GM19438 (cell line): Measurements from ENCODE around the gene ITPK1.

Experiments
- ATAC-seq: cut with Tn5 transposase; IDR thresholded peaks from one replicate; pipeline ENCODE4 v1.9.1; 2021; ENCODE audit warnings: low read depth; ENCODE audit not compliant: unreplicated experiment

The ITPK1 gene

DNA sequence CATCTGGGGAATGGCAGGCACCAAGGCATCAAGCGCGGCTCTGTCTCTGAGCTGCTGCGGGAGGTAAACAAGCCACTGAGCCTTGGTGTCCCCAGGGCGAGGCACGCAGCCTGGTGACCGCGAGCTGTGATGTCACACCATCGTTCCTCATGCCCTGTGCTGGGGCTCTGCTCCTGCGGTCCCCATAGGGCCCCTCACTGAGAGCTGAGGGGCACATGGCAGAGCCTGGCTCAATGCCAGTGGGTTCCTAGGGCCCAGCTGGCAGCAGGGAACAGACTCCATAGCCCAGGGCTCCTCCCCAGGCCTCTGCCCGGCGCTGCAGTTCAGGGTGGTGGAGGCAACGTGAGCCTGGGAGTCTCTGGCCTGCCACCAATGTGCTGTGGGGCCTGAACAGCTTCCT lies 170.2 kb downstream of the ITPK1 start:
- ATAC-seq: no peak

DNA sequence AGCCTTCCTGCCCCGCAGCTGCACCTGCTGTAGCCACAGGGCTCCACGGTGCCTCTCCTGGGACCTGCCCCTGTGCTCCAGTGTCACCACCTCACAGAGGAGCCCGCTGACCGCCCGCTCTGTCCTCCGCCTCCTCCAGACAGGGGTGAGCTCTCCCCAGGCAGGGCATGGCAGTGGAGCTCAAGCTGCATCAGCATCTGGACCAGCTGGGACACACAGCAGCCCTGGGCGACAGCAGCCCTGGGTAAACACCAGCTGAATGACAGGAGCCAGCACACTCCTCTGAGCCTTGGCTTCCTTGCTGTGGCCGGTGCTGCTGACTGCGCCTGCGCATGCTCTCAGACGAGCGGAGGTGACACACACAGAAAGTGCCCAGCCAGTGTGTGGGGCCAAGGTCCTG lies 170.7 kb downstream of the ITPK1 start:
- no peak for ATAC-seq

DNA sequence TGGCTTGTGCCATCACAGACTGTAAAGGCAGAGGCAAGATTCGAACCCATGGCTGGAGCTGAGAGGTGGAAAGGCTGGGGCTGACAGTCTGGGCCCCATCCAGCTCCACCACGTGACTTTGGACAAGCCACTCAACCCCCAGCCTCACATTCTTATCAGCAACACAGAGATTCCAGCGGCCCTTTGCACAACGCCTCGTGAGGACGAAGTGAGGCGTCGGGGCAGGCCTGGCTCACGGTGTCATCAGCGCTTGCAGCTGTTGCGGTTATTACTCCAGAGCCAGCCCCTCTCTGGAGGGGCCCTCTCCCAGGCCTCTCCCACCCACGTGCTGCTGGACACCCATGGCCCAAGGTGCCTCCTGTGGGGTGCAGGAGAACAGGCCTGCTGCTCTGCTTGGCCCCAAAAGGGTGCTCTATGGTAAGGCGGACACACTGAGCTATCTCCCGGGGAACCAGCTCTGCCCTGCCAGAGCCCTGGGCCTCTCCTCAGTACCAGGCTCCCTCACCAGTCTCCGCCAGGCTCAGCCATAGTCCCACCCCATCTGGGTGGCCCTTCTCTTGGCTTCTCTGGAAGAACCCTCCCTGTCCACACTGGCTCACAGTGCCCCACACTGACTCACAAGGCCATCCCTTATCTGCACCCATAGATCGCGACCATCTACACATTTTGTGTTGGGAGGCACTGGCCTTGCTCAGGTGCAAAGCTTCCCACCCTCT lies 171.7 kb downstream of the ITPK1 start:
- no peak for ATAC-seq

DNA sequence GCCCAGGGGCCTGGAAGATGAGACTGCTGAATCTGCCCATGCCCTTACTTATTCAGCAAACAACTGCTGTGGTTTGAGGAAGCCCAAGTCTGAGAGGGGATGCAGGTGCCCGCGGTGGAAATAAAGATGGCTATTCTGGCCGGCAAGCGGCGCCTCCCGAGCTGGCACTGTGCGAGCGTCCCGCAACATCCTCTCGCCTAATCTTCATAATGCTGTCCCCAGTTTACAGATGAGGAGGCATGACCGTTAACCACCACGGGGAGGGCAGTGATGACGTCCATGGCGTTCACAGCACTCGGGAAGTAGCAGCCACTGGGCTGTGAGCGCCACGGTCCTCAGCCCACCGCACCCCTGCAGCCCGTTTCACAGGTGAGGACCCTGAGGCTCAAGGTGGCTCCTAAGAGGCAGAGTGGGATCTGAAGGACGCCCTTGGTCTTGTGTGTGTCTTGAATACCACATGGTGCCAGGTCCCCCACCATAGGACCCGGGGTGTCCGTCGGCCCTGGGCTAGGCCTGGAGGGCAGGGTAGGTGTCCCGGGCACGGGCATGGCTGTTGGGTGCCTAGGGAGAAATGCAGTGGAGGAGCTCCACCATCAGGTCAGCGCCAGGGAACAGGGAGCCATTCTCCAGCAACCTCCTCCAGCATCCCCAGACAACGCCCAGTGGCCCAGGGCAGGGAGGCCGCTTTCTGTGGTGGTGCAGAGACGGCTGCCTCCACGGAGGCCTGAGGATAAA lies 172.6 kb downstream of the ITPK1 start:
- no peak for ATAC-seq

DNA sequence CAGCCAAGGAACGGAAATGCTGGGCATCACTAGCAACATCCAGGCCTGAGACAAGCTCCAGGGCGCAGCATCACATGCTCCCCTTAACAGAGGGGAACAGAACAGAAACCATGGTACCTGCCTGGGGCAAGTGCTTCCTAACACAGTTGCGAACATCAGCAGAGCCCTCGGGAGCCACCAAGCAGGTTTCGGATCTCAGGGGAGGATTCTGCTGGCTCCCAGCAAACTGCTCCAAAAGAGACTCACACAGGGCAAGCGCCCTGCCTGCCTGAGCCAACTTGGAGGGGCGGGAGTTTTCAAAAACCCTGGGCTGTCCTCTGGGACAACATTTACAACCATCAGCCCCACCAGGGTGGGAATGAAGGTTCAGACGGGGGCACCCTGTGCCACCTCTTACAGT lies 173.1 kb downstream of the ITPK1 start:
- no peak for ATAC-seq

DNA sequence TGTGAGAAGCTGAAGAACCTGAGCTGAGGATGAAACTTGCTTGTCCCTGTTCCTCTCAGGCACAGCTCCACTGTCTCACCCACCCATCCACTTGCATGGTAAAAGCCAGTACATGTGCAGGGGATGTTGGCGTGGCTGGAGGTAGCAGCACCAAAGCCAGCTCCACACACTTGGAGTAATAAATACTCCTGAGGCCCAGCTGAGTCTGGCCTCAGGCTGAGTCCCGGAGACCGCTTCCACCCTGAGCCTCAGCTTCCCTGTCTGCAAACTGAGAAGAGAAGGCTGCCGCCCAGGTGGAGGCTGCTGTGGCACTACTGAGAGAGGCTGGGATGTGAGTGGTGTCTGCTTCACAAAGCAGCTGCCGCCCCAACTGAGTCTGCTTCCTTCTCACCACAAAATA lies 173.6 kb downstream of the ITPK1 start:
- ATAC-seq: no peak

DNA sequence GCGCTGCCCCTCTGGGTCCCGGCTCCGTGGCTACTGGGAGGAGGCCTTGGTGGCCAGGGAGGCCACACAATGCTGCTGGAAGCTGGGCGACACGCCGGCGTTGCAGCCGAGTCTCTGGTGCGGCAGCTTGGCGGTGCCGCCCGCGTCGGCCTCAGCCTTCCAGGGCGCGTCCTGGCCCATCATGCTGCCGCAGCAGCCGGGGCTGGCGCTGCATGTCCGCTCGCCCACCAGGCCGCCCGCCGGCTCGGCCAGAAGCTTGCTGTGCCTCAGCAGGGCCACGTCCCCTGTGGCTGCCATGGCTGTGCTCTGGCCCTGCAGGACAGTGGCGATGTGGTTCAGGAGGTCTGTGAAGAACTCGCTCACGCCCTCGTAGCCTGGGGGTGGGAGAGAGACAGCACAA lies 174.2 kb downstream of the ITPK1 start:
- no peak for ATAC-seq

DNA sequence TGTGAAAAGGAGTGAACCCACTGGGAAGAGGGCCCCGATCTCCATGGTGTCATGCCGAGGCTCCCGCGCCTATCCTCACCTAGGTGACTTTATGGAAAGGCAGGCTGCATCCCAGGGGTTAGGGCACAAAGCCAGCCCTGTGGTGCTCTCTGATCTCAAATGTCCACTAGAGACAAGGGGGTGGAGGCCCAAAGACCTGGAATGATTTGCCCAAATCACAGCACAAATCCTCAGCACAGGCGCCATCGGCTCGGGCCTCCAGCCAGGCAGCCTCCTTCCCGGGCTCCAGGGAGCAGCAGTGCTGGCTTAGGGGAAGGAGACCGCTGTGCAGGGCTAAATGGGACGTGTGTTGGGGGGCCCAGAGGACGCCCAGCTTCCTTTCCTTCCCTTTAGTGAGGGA lies 175.2 kb downstream of the ITPK1 start:
- ATAC-seq: no peak

DNA sequence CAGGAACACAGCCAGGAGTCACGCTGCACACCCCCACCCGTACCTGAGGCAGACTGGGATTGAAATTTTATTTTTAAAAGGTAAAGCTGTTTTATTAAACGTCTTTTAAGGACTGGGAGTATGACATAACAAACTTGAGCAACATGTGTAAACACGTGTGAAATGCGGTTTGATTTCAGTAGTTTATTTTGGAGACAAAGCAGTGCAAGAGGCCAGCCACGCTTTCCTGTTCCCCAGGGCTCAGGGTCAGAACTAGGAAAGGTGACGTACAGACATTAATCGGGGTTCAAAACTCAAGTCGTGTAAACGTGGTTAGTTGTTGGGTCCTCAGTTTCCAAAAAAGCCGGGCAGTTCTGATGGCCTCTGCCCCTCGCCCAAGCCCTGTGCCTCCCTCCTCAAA lies 176.0 kb downstream of the ITPK1 start:
- no peak for ATAC-seq

DNA sequence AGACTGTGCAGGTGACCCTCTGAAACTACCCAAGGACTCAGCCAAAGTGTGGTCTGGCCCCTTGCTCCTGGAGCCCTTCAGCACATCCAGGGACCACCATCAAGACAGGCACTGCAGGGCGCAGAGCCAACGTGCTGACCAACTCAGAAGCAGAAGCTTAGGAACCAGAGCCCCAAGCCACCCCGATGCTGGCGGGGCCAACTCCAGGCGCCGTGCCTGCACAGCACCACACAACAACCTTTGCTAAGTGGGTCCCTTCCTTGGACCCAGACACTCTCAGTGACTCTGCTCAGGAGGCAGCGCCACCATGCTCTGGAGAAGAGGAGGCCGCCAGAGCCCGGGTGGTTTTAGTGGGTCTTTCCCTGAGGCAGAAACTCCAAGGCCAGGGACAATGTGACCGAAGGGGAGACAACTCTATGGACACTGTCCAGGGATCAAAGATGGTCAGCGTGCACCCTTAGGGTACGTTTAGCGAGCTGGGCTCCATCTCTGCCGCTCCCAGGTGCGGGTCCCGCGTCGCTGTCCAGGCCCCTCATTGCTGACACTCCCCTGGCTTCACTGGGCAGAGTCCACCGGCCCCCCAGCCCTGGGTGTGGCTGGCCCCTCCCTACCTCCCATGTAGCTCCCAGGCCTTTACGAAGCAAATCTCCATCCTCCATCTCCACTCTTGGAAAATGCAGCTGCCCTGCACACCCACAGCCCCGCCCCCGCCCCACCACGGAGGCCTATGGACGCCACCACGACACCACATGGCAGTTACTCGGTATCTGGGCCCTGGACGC lies 176.6 kb downstream of the ITPK1 start:
- ATAC-seq: no peak

DNA sequence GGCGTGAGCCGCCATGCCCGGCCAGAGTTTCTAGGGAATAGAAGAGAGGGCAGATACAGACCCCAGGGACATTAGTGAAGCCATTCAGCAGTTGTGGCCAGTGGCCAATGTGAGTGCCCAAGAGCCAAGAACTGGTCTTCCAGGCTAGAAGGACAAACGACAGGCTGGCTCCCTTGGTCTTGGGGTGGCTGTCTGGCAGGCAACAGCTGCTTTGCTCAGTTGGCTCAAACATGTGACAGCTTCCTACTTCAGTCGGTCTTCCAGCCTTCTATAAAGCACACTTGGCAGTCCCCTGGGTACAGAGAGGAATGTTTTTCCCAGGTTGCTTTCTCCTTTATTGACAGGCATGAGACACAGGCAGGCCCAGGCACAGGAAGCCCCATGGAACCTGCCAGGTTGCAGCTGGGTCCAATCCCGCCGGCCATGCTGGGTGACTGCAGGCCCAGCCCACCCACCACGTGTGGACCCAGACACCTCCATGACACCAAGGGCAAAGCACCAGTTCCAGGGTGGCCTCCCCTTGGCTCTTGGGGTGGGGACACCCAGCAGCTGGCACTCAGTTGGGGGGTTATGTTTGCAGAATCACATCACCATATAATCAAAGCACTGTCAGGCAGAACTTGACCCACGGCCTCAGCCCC lies 177.4 kb downstream of the ITPK1 start:
- ATAC-seq: no peak

DNA sequence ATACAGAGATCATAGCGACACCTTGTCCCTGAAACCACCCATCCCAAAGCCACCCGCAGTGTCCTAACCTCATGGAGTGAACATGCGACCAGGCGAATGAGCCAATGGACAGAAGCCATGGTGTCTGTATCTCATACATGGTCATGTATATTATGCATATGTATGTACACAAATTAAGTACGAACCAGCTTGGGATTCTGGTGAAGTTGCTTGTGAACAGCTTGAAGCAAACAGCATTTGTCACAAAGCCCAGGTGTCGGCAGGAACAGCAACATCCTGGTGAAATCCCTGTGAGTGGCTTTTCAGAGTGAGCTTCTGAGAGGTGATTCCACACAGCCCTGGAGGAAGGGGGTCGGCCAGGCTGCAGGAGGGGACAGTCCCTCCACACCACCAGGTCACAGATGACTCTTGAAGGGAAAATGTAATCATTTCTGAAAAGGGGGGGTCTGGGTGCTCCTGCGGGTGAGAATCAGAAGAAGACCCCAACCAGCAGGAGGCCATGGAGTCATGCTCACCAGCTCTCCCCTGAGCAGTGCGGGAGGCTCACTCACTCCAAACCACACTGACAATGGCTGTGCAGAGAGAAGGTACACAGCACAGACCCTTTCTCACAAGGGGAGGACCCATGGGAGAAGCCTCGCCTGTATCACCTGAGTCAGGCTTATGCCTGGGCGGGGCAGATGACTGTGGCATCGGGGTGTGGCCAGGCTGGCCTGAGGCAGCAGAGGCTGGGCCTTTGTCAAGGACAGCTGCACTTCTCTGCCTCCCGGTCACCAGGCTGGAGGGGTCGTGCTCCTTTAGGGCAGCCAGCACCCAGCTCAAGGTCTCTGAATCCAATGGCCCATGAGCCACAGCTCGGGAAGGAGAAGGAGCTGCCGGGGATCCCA lies 178.4 kb downstream of the ITPK1 start:
- ATAC-seq: no peak

DNA sequence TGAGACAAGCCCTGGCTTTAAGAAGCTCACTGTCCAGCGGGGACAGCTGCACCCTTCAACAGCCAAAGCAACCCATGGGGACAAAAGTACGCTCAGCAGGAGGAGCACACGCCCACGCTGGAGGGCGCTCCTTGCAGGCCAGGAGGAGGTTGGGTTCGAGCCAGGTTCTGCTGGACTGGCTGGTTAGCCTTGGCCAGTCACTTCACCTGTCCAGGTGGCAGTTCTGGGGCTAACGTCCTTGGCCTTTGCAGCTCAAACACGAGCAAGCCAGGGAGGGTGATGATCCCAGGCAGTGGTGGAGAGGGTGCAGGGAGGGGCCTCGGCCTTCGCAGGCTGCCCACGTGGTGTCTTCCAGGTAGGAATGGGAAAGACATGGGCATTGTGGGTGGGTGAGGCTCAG lies 179.6 kb downstream of the ITPK1 start:
- no peak for ATAC-seq

DNA sequence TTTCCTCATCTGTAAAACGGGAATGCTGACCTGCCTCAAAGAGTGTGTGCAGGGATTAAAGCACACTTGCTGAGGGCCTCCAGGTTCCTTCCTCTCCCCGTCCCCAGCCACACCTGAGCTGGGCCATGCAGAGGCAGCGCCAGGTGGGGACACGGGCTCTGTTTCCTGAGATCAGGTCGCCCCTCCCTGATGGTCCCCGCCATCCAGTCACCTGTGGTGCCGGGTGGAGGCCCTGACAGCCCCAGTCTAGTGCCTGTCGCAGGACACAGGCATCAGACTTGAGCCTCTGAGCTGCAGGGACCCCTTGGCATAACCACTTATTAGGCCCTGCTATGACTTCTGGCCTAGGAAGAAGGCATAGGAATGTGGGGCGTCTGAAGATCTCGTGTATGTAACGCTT lies 180.3 kb downstream of the ITPK1 start:
- ATAC-seq: no peak

DNA sequence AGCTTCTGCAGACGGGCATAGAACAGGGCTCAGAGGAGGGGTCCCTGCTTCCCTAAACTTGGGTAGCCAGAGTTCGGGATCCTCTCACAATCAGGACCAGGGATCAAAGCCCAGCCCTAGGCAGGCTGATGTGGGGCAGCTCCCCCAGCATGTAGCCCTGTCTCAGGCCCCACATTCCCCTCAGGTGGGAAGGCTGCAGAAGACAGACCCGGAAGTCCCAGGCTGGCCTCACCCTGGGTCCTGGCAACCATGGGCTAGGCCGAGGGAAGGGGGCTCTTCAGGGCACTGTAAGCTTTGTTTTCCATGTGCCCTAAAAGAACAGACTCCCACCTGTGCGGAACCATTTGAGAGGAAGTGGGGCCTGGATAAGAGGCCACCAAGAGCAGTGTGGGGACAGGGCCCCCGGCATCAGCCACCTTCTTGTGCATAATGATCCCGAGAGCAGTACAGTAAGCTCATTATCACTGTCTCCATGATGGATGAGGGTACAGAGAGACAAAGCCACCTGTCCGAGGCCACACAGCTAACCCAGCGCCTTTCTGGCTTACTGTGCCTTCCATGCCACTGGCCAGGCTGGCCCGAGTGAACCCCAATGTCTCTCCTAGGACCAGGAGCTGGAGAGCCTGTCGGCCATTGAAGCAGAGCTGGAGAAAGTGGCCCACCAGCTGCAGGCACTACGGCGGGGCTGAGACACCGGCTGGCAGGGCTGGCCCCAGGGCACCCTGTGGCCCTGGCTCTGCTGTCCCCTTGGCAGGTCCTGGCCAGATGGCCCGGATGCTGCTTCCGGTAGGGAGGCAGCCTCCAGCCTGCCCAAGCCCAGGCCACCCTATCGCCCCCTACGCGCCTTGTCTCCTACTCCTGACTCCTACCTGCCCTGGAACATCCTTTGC lies 181.3 kb downstream of the ITPK1 start:
- ATAC-seq: no peak

DNA sequence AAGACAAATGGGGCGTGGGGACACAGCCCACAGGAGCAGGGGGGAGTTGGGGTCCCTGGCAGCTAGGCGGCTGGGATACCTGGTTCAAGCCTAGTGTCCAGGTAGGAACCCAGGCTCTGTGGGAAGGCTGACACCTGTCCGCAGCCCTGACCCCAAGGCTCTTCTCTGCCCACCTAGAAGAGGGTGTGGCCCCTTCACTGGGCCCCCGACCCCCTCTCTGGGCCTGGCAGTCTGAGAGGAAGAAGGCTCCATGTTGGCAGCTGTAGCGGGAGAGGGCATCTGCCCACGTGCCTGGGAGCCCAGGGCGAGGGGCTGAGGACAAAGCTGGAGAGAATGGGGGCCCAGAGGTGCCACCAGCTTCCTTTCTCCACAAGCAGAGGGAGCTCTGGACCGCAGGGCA lies 182.2 kb downstream of the ITPK1 start:
- ATAC-seq: no peak

DNA sequence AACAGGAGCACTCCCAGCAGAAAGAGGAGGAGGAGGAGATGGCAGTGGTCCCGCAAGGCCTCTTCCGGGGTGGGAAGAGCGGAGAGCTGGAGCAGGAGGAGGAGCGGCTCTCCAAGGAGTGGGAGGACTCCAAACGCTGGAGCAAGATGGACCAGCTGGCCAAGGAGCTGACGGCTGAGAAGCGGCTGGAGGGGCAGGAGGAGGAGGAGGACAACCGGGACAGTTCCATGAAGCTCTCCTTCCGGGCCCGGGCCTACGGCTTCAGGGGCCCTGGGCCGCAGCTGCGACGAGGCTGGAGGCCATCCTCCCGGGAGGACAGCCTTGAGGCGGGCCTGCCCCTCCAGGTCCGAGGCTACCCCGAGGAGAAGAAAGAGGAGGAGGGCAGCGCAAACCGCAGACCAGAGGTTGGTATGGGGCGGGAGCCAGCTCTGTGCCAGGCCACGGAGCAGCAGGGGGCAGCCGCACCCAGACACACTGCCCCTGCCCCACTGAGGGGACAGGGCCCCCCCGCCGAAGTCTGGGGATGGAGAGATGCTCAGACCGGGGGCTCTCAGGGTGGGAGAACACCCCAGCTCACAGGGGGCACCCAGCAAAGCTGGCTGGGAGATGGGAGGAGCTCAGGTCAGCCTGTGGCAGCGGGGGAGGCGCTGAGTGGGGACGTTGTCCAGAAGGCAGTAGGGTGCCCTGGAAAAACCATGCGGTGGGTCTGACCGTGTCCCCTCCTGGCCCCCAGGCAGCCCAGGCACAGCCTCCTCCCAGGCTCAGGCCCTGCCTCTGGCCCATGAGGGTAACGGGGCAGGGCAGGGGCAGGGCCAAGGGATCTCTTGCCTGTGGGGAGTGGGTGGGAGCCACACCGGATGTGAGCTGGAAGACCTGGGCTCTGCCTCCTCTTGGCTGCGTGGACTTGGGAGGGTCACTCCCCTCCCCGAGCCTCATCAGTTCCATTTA lies 183.0 kb downstream of the ITPK1 start:
- no peak for ATAC-seq
